Adrenal gland (tissue), 12 donors: ENCODE measurements around the gene LRP1B. TPM values are rescaled to one million over a fixed set of nuclear protein-coding genes. Genes with fewer than 3 reads are reported as not detected.

ENCODE experiments used
- DNase-seq, 7 donors: peaks; one replicate each; pipeline ENCODE4 v3.0.0-alpha.2; 2019 to 2020
- H3K27ac ChIP-seq, 5 donors: fragments of 200-600 bp; sonication (generic) in 4 of 5; 1 replicate in 3 of 5; 2 replicates in 2 of 5; pipeline versions ENCODE4 v1.5.1 to v1.8.0; 2016 to 2020; ENCODE audit warnings: mild to moderate bottlenecking in 1 of 5
- H3K27me3 ChIP-seq: fragments of 200-600 bp; 2 replicates; pipeline ENCODE4 v1.8.0; 2021
- H3K36me3 ChIP-seq, 2 donors: fragments of 200-600 bp; replicated peaks in 1 of 2; 1 replicate in 1 of 2; 2 replicates in 1 of 2; pipeline versions ENCODE4 v1.5.1 to v1.8.0; 2018 to 2022
- H3K4me1 ChIP-seq, 2 donors: fragments of 200-600 bp; replicated peaks in 1 of 2; 1 replicate in 1 of 2; 2 replicates in 1 of 2; pipeline versions ENCODE4 v1.5.1 to v1.8.0; 2018 to 2021
- H3K4me3 ChIP-seq, 4 donors: fragments of 200-600 bp; sonication (generic) in 3 of 4; one replicate each; pipeline ENCODE4 v1.5.1; 2016 to 2018
- H3K9me3 ChIP-seq, 3 donors: fragments of 200-600 bp; sonication (generic) in 1 of 3; replicated peaks in 1 of 3; 1 replicate in 2 of 3; 2 replicates in 1 of 3; pipeline versions ENCODE4 v1.5.1 to v1.8.0; 2016 to 2021
- CTCF ChIP-seq, 6 experiments: fragments of 450-650 bp in 4 of 6; fragments of 200-600 bp in 2 of 6; sonication (generic) in 1 of 6; IDR thresholded peaks; 1 replicate in 5 of 6; 2 replicates in 1 of 6; pipeline versions ENCODE4 v1.5.1 to v1.8.0; 2016 to 2021; ENCODE audit warnings: antibody characterized with exemption in 6 of 6, mild to moderate bottlenecking in 2 of 6, moderate library complexity in 1 of 6
- POLR2A ChIP-seq, 2 donors: fragments of 450-650 bp; IDR thresholded peaks; one replicate each; pipeline ENCODE4 v1.6.1; 2017; ENCODE audit warnings: antibody characterized with exemption in 2 of 2, mild to moderate bottlenecking in 2 of 2, moderate library complexity in 1 of 2
- WGBS, 4 donors: extraction: QIAGEN DNeasy Blood & Tissue Kit in 2 of 4; methylation state at CpG; one replicate each; pipeline versions ENCODE4 v1.1.5 to v1.1.7; 2013 to 2017; 5-methylcytosine and 5-hydroxymethylcytosine counted together
- intact Hi-C, 2 donors: fragments of 100-400 bp; cut with DNase I; formaldehyde crosslinking; loops; one replicate each; pipeline versions ENCODE4 v1.14.1 to v1.15.0; 2022 to 2023
- polyA plus RNA-seq, 3 donors: library from polyadenylated mRNA; stranded (reverse); fragments of 200-250 nt in 2 of 3; fragments of 350-450 nt in 1 of 3; fragmentation: Illumina TruSeq in 1 of 3; extraction: RNeasy Lipid Tissue Mini Kit (QIAGEN cat#74804) in 1 of 3; gene quantifications; one replicate each; pipeline ENCODE4 v1.2.3, GENCODE V29; 2013 to 2014
- total RNA-seq, 9 donors: library from RNA; depleted of rRNA in 4 of 9; stranded (reverse); fragments of >200 nt in 4 of 9; fragments of 120-200 nt in 1 of 9; fragmentation: NEBNext Ultra II Directional in 1 of 9; extraction: Animal tissue kit (Norgen Biotek cat#: 25700) in 1 of 9; gene quantifications; one replicate each; pipeline versions ENCODE4 v1.1.0 to v1.2.4, GENCODE V29; 2013 to 2023
- donor health status: healthy with polysubstance abuse.
- donor health status: Bipolar disorder and iron deficiency.
- donor health status: DM: yes; HTN: yes; CAD: no.
- donor health status: DM: no; HTN: no; CAD: no.
- donor health status: DM: no; HTN: no; CAD: no.
- donor health status: DM: yes; HTN: yes; CAD: no.

Gene LRP1B
- total and polyA plus RNA-seq, 12 donors, result 0.84 to 5.4 (median 2.1) TPM

- Histone ChIP-seq H3K27ac (no peak overlapping the region), H3K4me1 (no peaks in the 10 kb centered on the region), H3K27me3 (no peaks in the 10 kb centered on the region), H3K9me3 (no peaks in the 10 kb centered on the region), H3K4me3 (no peak overlapping the region), H3K36me3 (no peaks in the 10 kb centered on the region)
- no peak for DNase-seq
- TF ChIP-seq POLR2A (IDR thresholded peaks at IDR 0.05), result no peak
- intact Hi-C loops, result no loop called here
- 87 to 90% (median 89%) methylated on average over 3 of the region's 3 CpGs for WGBS, 4 donors
These were observed 1526.0 kb downstream of the LRP1B start for GRCh38 chr2:140604788-140605187.

GRCh38 chr2:140604096-140604495 is 1526.7 kb downstream of the LRP1B start:
- no peaks in the 10 kb centered on the region for H3K4me1 ChIP-seq
- 33 to 47% (median 43%) methylated on average over 1 of the region's 1 CpG for WGBS, 4 donors
- intact Hi-C loops, result no loop called here
- H3K27me3 ChIP-seq, result no peaks in the 10 kb centered on the region
- H3K9me3 ChIP-seq, result no peaks in the 10 kb centered on the region
- TF ChIP-seq CTCF (IDR thresholded peaks at IDR 0.05) (no peak), POLR2A (IDR thresholded peaks at IDR 0.05) (no peak)
- H3K36me3 ChIP-seq, result no peaks in the 10 kb centered on the region
- DNase-seq, result no peak
- H3K27ac ChIP-seq, result no peak overlapping the region
- no peak overlapping the region for H3K4me3 ChIP-seq

GRCh38 chr2:140603416-140603815 is 1527.4 kb downstream of the LRP1B start:
- intact Hi-C loops, result no loop called here
- no peak overlapping the region for H3K27ac ChIP-seq
- H3K36me3 ChIP-seq, result no peaks in the 10 kb centered on the region
- no peak for DNase-seq
- H3K4me1 ChIP-seq, result no peaks in the 10 kb centered on the region
- H3K4me3 ChIP-seq, result no peak overlapping the region
- H3K27me3 ChIP-seq, result no peaks in the 10 kb centered on the region
- no peak for TF ChIP-seq CTCF (IDR thresholded peaks at IDR 0.05)
- no peak for TF ChIP-seq POLR2A (IDR thresholded peaks at IDR 0.05)
- WGBS, 4 donors, result 75 to 84% (median 82%) methylated on average over 4 of the region's 4 CpGs
- H3K9me3 ChIP-seq, result no peaks in the 10 kb centered on the region

GRCh38 chr2:140601801-140602200 is 1529.0 kb downstream of the LRP1B start:
- intact Hi-C loops, result no loop called here
- Histone ChIP-seq H3K9me3 (no peaks in the 10 kb centered on the region), H3K4me3 (no peak overlapping the region), H3K27me3 (no peaks in the 10 kb centered on the region), H3K4me1 (no peaks in the 10 kb centered on the region), H3K27ac (no peak overlapping the region), H3K36me3 (no peaks in the 10 kb centered on the region)
- no peak for TF ChIP-seq POLR2A (IDR thresholded peaks at IDR 0.05)
- TF ChIP-seq CTCF (IDR thresholded peaks at IDR 0.05), result no peak
- DNase-seq, result no peak
- WGBS, 4 donors, result 73 to 83% (median 79%) methylated on average over 3 of the region's 3 CpGs

GRCh38 chr2:140601342-140601741 is 1529.5 kb downstream of the LRP1B start:
- no peak for DNase-seq
- H3K4me1 ChIP-seq, result no peaks in the 10 kb centered on the region
- H3K36me3 ChIP-seq, result no peaks in the 10 kb centered on the region
- no peak overlapping the region for H3K4me3 ChIP-seq
- no peaks in the 10 kb centered on the region for H3K9me3 ChIP-seq
- H3K27me3 ChIP-seq, result no peaks in the 10 kb centered on the region
- WGBS, 4 donors, result 69 to 89% (median 73%) methylated on average over 1 of the region's 1 CpG
- intact Hi-C loops, result no loop called here
- no peak overlapping the region for H3K27ac ChIP-seq
- no peak for TF ChIP-seq POLR2A (IDR thresholded peaks at IDR 0.05)
- TF ChIP-seq CTCF (IDR thresholded peaks at IDR 0.05), result no peak
